ENCODE results near the gene BMP6.

GRCh38 chr6:7851780-7852179 is 125.9 kb downstream of the BMP6 start:
- TF ChIP-seq CTCF (conservative IDR thresholded peaks at IDR 0.05), result no peak
- TF ChIP-seq ZFX (IDR thresholded peaks at IDR 0.05), result no peak

All from C4-2B (cell line).